Ovary (tissue), 3 donors: ENCODE measurements around the gene TNFAIP6.

Experiments
- EP300 ChIP-seq: sonication (generic); formaldehyde crosslinking; IDR thresholded peaks from one replicate; pipeline ENCODE4 v1.6.1; 2017; ENCODE audit warnings: antibody characterized with exemption
- POLR2A ChIP-seq: fragments of 450-650 bp; IDR thresholded peaks from one replicate; pipeline ENCODE4 v1.6.1; 2017; ENCODE audit warnings: antibody characterized with exemption, mild to moderate bottlenecking, moderate library complexity
- TF ChIP-seq, protein P1 (sequence below), 3 donors: fragments of 450-650 bp in 2 of 3; fragments of 200-600 bp in 1 of 3; IDR thresholded peaks; one replicate each; pipeline versions ENCODE4 v1.5.1 to v1.8.0; 2016 to 2022; ENCODE audit warnings: antibody characterized with exemption in 3 of 3, mild to moderate bottlenecking in 1 of 3
- donor health status: DM: no; HTN: no; CAD: no.

DNA sequence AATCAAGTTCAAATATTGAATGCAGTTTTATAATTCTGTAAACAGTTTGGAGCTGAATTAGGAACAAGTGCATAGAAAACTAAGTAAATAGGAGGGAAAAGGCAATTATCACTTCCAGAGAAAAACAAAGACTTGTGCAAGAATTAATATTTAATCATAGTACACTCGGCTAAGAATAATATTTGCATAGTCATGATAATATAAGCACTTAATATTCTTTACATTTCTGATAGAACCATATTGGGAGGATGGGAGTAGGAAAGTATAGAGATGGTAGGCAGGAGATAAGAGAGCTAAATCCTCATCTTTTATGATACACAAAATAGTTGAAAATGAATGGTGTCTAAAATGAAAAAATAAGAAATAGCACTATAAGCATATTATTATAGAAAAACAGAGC, 27.4 kb upstream of the TNFAIP6 start:
- TF ChIP-seq, protein P1, sequence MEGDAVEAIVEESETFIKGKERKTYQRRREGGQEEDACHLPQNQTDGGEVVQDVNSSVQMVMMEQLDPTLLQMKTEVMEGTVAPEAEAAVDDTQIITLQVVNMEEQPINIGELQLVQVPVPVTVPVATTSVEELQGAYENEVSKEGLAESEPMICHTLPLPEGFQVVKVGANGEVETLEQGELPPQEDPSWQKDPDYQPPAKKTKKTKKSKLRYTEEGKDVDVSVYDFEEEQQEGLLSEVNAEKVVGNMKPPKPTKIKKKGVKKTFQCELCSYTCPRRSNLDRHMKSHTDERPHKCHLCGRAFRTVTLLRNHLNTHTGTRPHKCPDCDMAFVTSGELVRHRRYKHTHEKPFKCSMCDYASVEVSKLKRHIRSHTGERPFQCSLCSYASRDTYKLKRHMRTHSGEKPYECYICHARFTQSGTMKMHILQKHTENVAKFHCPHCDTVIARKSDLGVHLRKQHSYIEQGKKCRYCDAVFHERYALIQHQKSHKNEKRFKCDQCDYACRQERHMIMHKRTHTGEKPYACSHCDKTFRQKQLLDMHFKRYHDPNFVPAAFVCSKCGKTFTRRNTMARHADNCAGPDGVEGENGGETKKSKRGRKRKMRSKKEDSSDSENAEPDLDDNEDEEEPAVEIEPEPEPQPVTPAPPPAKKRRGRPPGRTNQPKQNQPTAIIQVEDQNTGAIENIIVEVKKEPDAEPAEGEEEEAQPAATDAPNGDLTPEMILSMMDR (IDR thresholded peaks at IDR 0.05), result no peak
- TF ChIP-seq EP300 (no peak), POLR2A (no peak)
